C4-2B (cell line): ENCODE data around the gene CHST12.

Experiments
- H3K27ac ChIP-seq: fragments of 450-650 bp; 2 replicates; pipeline ENCODE4 v1.5.1; 2017
- CTCF ChIP-seq: fragments of 450-650 bp; conservative IDR thresholded peaks from 2 replicates; pipeline ENCODE4 v1.5.1; 2017; ENCODE audit warnings: mild to moderate bottlenecking
- ZFX ChIP-seq: fragments of 450-650 bp; IDR thresholded peaks from 2 replicates; pipeline ENCODE4 v1.6.1; 2017

Gene CHST12

GRCh38 chr7:2440608-2441245 is 37.3 kb downstream of the CHST12 start:
- H3K27ac ChIP-seq, result peak overlapping the region; percentile 13
- TF ChIP-seq CTCF (no peak), ZFX (no peak)

- H3K27ac ChIP-seq, result no peak overlapping the region
- no peak for TF ChIP-seq ZFX
- no peak for TF ChIP-seq CTCF
Measured at GRCh38 chr7:2441430-2442058, 38.1 kb downstream of the CHST12 start.

GRCh38 chr7:2443491-2443890 is 40.1 kb downstream of the CHST12 start:
- H3K27ac ChIP-seq, result no peak overlapping the region
- TF ChIP-seq CTCF, result no peak
- no peak for TF ChIP-seq ZFX

GRCh38 chr7:2444476-2444875 is 41.1 kb downstream of the CHST12 start:
- no peak overlapping the region for H3K27ac ChIP-seq
- TF ChIP-seq ZFX (no peak), CTCF (no peak)

- TF ChIP-seq ZFX (no peak), CTCF (no peak)
- no peak overlapping the region for H3K27ac ChIP-seq
Measured at GRCh38 chr7:2445047-2445446, 41.6 kb downstream of the CHST12 start.

- TF ChIP-seq ZFX (no peak), CTCF (no peak)
Measured at GRCh38 chr7:2445898-2446555, 42.6 kb downstream of the CHST12 start.

GRCh38 chr7:2446676-2447075 is 43.3 kb downstream of the CHST12 start:
- TF ChIP-seq ZFX, result no peak
- H3K27ac ChIP-seq, result no peak overlapping the region

More at GRCh38 chr7:2445898-2446555, 42.6 kb downstream of the CHST12 start:
- H3K27ac ChIP-seq, result no peak overlapping the region
